ENCODE results near the gene COL3A1.

Gene COL3A1

DNA sequence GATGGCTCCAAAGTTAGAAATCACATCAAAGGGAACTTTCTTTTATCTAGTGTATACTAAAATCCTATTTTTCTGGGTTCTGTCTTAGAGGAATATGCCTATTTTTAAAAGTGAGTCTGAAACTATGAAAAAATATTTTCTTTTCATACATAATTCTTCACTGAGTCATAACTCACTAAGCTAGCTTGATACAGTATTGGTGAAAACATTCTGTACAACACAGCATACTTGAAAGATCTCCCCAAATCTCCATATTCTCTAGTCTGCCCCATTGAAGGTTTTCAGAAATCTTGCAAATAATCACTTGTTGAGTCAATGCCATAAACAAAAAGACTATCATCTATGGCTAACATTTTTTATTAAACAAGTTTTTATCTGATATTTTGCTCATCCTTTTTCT lies 44.5 kb downstream of the COL3A1 start:
- DNase-seq, result no peak

GRCh38 chr2:189020179-189020578 lies 46.0 kb downstream of the COL3A1 start:
- DNase-seq, result no peak

- no peak for DNase-seq
Observed at GRCh38 chr2:189022053-189022481, 47.9 kb downstream of the COL3A1 start.

GRCh38 chr2:189022492-189022891 lies 48.3 kb downstream of the COL3A1 start:
- no peak for DNase-seq

GRCh38 chr2:189024901-189025618 lies 50.9 kb downstream of the COL3A1 start:
- DNase-seq, result no peak

DNA sequence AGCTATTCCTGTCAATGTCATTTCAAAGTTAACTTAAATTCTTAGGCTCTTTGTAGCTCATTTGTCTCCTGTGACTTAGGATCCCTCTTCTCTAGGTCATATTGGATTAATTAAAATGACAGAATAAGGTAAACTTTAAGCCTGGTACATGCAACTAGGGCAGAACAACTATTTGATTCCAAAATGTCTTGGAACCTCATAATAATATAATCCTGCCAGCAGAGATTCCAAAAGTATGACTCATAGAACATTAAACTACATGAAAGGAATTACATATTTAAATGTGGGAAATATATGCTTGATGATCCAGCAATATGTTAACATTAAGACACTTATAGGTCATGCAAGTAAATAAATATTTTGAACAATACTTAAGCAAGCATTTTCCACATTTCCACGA lies 63.3 kb downstream of the COL3A1 start:
- DNase-seq, result no peak

GRCh38 chr2:189045836-189046235 lies 71.7 kb downstream of the COL3A1 start:
- DNase-seq, result no peak

DNA sequence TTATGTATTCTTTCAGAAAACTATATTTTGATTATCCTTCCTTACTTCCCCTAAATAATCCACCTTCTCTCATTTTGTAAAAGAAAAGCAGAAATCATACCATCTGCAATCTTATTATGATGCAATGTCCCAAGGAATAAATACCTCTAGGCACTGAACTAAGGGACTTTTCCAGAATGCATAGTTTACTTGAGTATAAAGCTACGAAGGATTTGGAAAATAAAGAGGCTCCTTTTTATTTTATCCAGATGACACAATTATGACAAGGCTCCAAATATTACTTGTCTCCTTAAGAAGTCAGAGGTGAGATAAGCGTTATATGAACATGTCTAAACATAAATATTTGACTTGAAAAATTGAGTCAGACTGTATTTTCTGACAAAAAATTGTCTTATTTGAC lies 72.1 kb downstream of the COL3A1 start:
- no peak for DNase-seq

GRCh38 chr2:189047171-189047888 lies 73.2 kb downstream of the COL3A1 start:
- no peak for DNase-seq

- no peak for DNase-seq
Observed at GRCh38 chr2:189048189-189048588, 74.0 kb downstream of the COL3A1 start.

GRCh38 chr2:189049709-189050164 lies 75.6 kb downstream of the COL3A1 start:
- DNase-seq, result no peak

GRCh38 chr2:189050165-189050712 lies 76.1 kb downstream of the COL3A1 start:
- DNase-seq, result no peak

GRCh38 chr2:189056200-189057106 lies 82.3 kb downstream of the COL3A1 start:
- DNase-seq, result no peak

DNA sequence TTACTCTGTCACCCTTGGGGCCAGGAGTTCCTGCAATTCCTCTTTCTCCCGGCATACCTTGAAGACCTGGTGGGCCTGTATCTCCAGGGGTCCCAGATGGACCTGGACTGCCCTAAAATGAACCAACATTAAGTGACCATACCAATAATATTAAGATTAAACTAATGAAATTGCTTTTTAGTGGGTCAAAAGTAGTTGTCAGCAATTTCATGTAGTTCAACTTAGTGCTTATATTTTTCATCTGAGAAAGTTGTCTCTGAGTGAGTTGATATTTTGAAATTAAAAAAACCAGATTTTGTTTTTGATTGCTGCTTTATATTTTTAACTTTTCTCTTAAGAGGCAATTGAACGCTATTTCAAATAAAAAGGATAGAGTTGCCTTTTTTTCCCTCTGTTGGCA lies 83.1 kb downstream of the COL3A1 start:
- DNase-seq, result no peak

GRCh38 chr2:189060096-189060642 lies 86.0 kb downstream of the COL3A1 start:
- no peak for DNase-seq
